ENCODE results near the gene SCN8A.
"Not testable (repeated sequence)": the region's sequence is repeated elsewhere in the genome, so short reads cannot be mapped to it uniquely, and the experiment has no call there.

The SCN8A gene

GRCh38 chr12:51598156-51598555 is 7.1 kb downstream of the SCN8A start:
- H3K79me2 ChIP-seq (ENCODE audit: insufficient read depth, low read depth) = no peaks in the 10 kb centered on the region
- H3K27ac ChIP-seq = no peak overlapping the region
- H3K4me2 ChIP-seq = no peak overlapping the region
- no peak overlapping the region for H3K9ac ChIP-seq
- H3K36me3 ChIP-seq (ENCODE audit: insufficient read depth) = no peaks in the 10 kb centered on the region
- no peak for TF ChIP-seq CTCF (conservative IDR thresholded peaks at IDR 0.05; ENCODE audit: low read depth, low read length)
- no peaks in the 10 kb centered on the region for H3K27me3 ChIP-seq (ENCODE audit: insufficient read depth, low read depth)
- H2AFZ ChIP-seq (ENCODE audit: low read depth) = no peak overlapping the region
- no peaks in the 10 kb centered on the region for H4K20me1 ChIP-seq (ENCODE audit: insufficient read depth)
- H3K4me1 ChIP-seq (ENCODE audit: low read depth, poor library complexity, severe bottlenecking) = no peaks in the 10 kb centered on the region
- H3K4me3 ChIP-seq (IDR thresholded peaks at IDR 0.05; ENCODE audit: insufficient read depth, low read depth, low read length) = no peak overlapping the region

DNA sequence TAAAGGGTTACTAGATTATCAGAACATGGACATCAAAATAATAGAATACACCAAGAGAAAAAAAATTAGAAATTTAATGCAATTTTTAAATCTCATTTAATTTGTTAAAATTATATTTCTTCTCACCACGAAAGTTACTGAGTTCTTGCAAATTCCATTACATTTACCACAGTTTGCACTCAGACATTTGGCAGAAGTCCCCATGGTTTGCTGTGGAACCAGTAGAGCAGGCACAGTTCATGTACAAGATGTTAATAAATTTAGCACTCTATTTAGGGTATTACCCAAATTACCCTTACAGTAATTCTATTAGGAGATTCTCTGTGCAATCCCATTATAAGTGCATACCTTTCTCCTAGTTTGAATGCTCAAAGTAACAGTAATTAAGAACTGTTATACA is 9.7 kb downstream of the SCN8A start:
- Histone ChIP-seq H3K27ac (no peak overlapping the region), H3K4me2 (no peak overlapping the region), H3K4me3 (IDR thresholded peaks at IDR 0.05; ENCODE audit: insufficient read depth, low read depth, low read length) (no peak overlapping the region), H2AFZ (ENCODE audit: low read depth) (no peak overlapping the region), H3K79me2 (ENCODE audit: insufficient read depth, low read depth) (no peaks in the 10 kb centered on the region), H3K9ac (no peak overlapping the region), H3K4me1 (ENCODE audit: low read depth, poor library complexity, severe bottlenecking) (no peaks in the 10 kb centered on the region), H3K36me3 (ENCODE audit: insufficient read depth) (no peaks in the 10 kb centered on the region), H4K20me1 (ENCODE audit: insufficient read depth) (no peaks in the 10 kb centered on the region), H3K27me3 (ENCODE audit: insufficient read depth, low read depth) (no peaks in the 10 kb centered on the region)
- TF ChIP-seq CTCF (conservative IDR thresholded peaks at IDR 0.05; ENCODE audit: low read depth, low read length) = no peak

- Histone ChIP-seq H3K4me2 (no peak overlapping the region), H3K79me2 (ENCODE audit: insufficient read depth, low read depth) (no peaks in the 10 kb centered on the region), H3K27me3 (ENCODE audit: insufficient read depth, low read depth) (no peaks in the 10 kb centered on the region), H2AFZ (ENCODE audit: low read depth) (no peak overlapping the region), H4K20me1 (ENCODE audit: insufficient read depth) (no peaks in the 10 kb centered on the region), H3K27ac (no peak overlapping the region), H3K9ac (no peak overlapping the region), H3K4me1 (ENCODE audit: low read depth, poor library complexity, severe bottlenecking) (no peaks in the 10 kb centered on the region), H3K36me3 (ENCODE audit: insufficient read depth) (no peaks in the 10 kb centered on the region), H3K4me3 (IDR thresholded peaks at IDR 0.05; ENCODE audit: insufficient read depth, low read depth, low read length) (no peak overlapping the region)
- TF ChIP-seq CTCF (conservative IDR thresholded peaks at IDR 0.05; ENCODE audit: low read depth, low read length) = no peak
These were observed 10.2 kb downstream of the SCN8A start for GRCh38 chr12:51601241-51601640.

- H3K27ac ChIP-seq; H4K20me1 ChIP-seq (ENCODE audit: insufficient read depth); H3K4me2 ChIP-seq; H3K9ac ChIP-seq; H3K4me3 ChIP-seq (IDR thresholded peaks at IDR 0.05; ENCODE audit: insufficient read depth, low read depth, low read length); H3K36me3 ChIP-seq (ENCODE audit: insufficient read depth); H3K27me3 ChIP-seq (ENCODE audit: insufficient read depth, low read depth); H3K79me2 ChIP-seq (ENCODE audit: insufficient read depth, low read depth); H2AFZ ChIP-seq (ENCODE audit: low read depth); H3K4me1 ChIP-seq (ENCODE audit: low read depth, poor library complexity, severe bottlenecking): not testable (repeated sequence)
These were observed 14.9 kb downstream of the SCN8A start for GRCh38 chr12:51605896-51606295.

- not testable (repeated sequence) for H3K36me3 ChIP-seq (ENCODE audit: insufficient read depth); H3K9ac ChIP-seq; H3K4me3 ChIP-seq (IDR thresholded peaks at IDR 0.05; ENCODE audit: insufficient read depth, low read depth, low read length); H3K27me3 ChIP-seq (ENCODE audit: insufficient read depth, low read depth); H4K20me1 ChIP-seq (ENCODE audit: insufficient read depth); H3K79me2 ChIP-seq (ENCODE audit: insufficient read depth, low read depth); H2AFZ ChIP-seq (ENCODE audit: low read depth); H3K27ac ChIP-seq; H3K4me2 ChIP-seq; H3K4me1 ChIP-seq (ENCODE audit: low read depth, poor library complexity, severe bottlenecking)
These were observed 16.2 kb downstream of the SCN8A start for GRCh38 chr12:51607197-51607596.
